ENCODE results near the gene CABP7.

DNA sequence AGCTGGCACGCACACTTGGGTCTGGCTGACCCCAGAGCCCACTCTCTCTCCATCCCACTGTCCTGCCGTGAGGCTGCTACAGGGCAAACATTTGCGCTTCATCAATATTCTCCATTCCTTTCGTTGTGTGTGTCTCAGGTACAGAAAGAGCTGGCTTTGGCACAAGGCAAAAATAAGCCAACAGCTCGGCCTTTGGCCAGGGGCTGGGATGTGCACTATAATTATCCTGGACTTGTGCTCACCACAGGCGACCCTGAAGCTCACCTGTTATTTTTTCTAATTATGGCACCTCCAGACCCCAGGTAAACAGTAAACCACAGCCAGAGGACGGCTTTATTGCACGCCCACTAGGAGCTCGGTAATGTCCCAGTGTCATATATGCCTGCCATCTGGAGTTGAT, 36.1 kb downstream of the CABP7 start:
- TF ChIP-seq, protein P1, sequence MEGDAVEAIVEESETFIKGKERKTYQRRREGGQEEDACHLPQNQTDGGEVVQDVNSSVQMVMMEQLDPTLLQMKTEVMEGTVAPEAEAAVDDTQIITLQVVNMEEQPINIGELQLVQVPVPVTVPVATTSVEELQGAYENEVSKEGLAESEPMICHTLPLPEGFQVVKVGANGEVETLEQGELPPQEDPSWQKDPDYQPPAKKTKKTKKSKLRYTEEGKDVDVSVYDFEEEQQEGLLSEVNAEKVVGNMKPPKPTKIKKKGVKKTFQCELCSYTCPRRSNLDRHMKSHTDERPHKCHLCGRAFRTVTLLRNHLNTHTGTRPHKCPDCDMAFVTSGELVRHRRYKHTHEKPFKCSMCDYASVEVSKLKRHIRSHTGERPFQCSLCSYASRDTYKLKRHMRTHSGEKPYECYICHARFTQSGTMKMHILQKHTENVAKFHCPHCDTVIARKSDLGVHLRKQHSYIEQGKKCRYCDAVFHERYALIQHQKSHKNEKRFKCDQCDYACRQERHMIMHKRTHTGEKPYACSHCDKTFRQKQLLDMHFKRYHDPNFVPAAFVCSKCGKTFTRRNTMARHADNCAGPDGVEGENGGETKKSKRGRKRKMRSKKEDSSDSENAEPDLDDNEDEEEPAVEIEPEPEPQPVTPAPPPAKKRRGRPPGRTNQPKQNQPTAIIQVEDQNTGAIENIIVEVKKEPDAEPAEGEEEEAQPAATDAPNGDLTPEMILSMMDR (IDR thresholded peaks at IDR 0.05 in 8 of 11, conservative IDR thresholded peaks at IDR 0.05 in 3 of 11): no peak
- no peak for TF ChIP-seq POLR2AphosphoS5 (IDR thresholded peaks at IDR 0.05)
